NCI-H526 treated with DMSO at 0.1 percent for 48 hours (cell line): ENCODE results near the gene LRIG1.
A peak's percentile ranks its signal among the peaks of the same experiment; 100 is the strongest.

Experiments used
- DNase-seq: peaks from one replicate; lab custom pipeline; 2025; lab: John Stamatoyannopoulos, UW

Gene LRIG1

DNA sequence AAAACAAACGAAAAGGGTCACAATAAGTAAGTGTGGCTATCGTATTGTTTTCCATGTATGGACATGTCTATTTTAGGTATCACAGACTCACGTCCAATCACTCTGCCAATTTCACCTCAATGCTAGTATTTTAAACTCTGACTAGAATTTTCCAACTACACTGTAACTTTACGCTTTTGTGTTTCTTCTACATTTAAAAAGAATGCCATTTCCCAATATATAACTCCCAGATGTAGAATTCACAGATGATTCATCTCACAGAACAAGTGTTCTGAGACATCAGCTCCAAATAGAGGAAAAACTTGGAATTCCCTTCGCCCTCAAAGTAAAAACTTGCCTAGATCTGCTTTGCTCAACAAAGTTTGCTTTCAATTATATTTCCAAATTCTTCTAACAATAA, 14.2 kb downstream of the LRIG1 start:
- DNase-seq: no peak

DNA sequence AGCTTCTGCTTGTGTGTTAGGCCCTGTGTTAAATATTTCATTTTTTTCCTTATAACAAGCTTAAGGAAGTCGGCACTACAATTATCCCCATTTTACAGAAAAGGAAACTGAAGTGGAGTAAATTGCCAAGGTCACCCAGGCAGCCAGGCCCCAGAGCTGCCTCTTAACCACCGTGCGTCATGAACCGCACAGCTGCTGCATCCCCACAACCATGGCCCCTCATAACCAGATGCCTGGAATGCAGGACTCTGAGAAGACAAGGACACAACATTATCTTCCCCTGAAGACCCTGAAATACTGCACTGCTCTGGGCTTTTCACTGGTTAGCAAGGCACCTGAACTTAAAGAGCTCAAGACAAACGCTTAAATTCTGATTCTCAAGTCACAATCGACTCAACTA, 14.6 kb downstream of the LRIG1 start:
- no peak for DNase-seq

DNA sequence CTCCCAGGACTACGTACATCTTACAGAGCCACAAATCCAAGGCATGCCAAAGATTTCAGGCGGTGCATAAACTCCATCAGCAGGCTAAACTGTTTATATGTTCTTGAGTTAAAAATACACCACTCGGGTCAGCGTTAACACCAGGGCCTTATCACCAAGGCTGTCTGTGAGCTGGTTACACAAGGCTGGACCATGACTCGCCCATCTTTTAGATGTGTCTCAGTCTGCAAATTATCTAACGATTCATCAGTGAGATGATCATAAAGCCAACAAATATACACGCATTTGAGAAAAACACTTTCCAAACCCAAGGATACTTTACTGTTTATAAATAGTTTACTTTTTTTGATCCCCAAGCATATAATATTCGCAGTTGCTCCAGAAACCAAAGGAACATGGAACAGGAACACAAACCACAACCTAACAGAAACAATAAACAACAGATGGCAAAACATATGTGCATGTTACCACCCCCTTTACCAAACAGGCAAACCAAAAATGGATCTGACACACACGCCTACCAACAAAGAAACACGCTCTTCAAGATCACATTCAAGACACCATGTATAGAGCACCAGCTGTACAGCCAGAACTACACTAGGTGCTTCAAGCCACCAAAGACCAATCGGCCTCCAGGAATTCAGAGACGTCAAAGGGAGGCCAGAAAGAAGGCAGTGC, 15.4 kb downstream of the LRIG1 start:
- DNase-seq: no peak

DNA sequence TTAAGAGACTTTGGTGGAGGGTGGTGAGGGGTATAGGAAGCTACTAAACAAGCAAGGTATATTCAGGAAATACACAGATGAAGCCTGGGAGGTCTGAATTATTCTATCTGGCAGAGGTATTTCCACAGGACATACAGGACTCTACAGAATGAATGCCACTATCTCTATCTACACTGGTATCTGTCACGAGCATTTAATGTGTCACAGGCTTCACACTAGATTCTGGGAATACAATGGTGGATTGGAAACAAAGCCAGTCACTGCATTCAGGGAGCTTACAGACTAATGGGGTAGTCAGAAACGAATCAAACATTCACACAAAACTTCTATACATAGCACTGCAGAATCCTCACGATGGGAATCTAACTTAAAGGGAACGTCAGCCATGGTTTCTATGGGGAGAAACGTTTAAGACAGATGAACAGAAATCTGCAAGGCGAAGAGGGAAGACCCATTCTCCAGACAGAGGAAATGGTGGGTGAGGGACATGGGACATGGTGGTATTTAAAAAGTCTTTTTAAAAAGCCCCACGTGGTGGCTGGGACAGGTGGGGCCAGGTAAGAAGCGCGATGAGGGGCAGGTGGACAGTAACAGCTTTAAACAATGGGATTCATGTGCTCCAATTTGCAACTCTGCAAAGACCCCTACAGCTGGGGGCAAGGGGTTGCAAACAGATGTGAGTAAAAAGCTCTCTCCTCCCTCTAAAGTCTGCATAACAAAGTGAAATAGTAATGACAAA, 16.5 kb downstream of the LRIG1 start:
- no peak for DNase-seq

DNA sequence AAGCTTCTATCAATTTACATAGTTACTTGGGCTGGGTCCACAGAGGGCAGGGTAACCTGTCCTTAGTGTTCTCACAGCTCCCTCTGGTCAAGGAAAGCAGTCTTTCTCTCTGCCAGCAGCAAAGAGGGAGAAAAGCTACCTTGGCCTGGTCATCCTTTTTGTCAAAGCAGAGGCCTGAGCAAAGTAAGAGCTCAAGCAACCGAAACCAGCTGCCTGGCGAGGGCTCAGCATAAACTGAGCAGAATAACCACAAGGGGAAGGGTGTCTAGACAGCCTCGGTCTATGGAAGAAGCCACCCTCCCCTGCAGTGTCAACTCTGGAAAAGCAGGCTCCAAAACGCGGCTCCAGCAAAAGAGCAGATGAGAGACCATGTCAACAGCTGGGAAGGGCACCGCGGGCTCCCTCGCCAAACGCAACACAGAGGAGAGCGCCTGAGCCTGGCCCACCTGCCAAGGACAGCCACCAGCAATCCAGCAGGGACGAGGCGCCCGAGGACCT, 17.4 kb downstream of the LRIG1 start:
- no peak for DNase-seq

DNA sequence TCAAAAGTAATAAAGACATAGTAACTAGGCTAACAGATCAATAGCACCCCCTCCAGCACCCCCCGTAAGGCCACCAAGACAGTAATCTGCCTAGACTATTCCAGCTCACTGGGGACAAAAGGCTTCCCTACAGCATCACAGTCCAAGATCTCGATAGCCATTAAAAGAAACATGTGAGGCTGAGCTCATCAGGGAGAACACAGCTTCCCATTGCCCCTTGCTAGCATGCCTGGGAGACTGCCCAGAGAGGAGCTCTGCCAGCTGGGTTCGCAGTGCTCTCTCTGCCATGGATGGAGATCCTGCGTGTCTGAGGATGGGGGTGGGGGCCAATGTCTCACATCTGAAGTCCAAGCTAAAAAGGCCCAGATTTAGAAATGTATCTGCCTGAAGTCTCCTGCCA, 17.8 kb downstream of the LRIG1 start:
- DNase-seq: no peak

DNA sequence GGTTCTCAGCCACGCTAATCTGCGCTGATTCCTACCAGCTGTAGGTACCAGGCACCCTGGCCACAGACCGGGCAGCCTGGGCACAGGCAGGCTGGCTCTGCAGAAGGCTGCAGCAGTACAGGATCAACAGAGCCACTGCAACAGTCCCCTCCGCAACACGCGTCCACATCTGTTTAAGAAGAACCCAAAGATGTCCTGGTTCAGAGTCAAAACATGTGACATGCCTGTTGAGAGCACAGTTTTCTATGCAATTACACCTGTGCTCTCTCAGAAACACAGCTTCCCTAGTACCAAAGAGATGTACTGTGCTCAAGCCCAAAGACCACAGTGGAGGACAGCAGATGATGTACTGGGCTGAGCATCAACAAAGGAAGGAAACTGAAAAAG, 18.8 kb downstream of the LRIG1 start:
- no peak for DNase-seq

DNA sequence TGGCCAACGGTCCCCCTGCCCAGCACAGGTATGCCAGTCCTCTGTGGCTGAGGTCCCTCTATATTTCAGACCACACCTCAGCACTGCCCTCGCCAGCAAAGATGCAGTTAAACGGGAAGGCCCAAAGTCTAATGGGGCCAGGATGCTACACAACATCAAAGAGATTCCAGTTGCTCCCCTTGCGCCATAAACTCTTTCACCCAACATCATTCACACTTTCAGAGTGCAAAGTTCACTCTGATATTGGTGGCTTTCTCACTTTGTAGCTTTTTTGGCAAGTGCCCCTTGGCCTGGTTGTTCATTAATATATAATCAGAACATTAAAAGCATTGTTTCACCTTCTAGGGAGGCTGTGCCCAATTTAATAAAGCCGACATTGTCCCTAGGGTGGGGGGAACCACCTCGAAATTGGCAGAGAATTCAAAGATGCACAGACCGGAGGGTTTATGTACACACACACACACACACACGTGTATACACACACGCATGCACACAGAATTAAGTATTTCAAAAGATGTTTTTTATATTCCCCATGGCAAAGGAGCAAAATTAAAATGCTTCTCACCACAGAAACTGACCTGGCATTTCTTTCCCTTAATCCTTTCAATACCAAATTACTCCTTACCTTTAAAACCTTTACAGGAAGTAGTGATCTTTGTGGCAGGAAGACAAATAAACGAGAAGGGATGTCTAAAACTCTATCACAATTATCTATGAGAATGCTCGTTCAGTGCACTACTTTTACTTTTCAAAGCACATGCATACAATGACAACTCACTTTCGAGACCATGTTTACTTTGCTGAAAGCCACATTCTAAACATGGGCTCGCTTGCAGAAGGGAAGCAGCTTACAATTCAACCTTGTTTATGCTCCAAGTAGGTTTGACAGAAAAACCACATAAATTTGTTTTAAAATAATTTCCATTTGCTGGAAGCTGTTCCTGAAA, 19.5 kb downstream of the LRIG1 start:
- DNase-seq: peak; percentile 45

DNA sequence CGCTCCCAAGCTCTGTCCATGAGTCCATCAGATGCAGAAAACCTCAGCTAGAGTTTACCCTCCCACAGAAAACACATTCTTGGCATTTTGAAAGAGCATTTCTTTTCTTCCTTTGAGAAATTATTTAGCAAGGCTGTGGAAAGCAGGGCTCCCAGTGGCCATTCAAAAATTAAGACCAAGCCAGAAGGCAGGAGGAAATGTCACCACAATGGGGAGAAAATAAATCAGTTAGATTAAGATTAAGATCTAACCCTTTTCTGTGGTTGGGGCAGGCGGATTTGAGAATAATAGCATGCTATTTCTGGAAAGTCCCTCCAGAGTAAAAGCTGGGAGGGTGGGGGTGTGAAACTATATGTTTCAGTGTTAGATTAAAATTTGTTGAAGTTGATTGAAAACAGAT, 20.2 kb downstream of the LRIG1 start:
- no peak for DNase-seq

DNA sequence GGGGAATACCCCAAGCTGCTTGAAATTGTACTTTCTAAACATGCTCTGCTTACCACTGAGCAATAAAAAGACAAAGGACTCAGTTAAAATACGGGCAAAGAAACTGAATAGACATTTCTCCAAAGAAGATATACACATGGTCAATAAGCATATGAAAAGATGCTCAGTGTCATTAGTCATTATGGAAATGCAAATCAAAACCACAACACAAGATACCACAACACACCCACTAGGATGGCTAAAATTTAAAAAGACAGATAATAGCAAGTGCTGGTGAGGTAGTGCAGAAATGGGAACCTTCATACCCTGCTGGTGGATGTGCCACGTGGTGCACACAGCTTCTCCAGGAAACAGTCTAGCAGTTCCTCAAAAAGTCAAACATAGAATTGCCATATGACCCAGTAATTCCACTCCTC, 21.3 kb downstream of the LRIG1 start:
- no peak for DNase-seq

DNA sequence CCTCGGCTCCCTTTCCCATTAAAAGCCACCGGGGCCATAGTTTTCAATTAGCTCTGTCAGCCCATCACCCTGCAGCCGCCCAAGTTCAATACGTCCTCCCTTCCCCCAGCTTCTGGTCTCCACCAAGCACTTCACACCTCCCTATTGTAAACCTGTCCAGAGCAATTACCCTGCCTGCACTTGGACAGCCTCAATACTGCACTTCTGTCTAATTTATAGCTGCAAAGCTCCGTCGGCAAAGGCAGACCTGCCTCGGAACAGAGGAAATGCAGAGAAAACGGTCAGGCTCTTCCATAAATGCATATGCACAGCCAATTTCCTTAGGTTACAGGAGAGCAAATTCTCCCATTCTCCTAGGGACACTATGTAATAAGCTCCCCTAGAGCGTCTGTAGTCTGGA, 21.9 kb downstream of the LRIG1 start:
- DNase-seq: no peak

DNA sequence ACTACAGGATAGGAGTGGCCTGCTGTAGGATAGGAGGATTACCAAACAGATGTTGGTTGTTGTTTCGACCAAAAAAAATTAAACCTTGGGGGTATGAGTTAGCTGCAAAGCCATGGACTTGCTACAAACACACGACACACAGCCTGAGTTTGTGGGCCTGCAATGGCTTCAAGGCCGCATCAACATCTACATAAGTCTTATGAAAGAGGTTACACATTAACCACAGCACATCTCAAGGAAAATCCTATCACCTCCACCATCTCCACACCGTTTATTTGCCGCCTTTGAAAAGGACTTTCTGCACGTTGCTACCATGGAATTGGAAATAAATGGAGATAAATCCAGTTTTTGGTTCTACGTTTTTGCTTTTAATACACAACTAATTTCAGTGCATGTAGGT, 23.0 kb downstream of the LRIG1 start:
- no peak for DNase-seq

DNA sequence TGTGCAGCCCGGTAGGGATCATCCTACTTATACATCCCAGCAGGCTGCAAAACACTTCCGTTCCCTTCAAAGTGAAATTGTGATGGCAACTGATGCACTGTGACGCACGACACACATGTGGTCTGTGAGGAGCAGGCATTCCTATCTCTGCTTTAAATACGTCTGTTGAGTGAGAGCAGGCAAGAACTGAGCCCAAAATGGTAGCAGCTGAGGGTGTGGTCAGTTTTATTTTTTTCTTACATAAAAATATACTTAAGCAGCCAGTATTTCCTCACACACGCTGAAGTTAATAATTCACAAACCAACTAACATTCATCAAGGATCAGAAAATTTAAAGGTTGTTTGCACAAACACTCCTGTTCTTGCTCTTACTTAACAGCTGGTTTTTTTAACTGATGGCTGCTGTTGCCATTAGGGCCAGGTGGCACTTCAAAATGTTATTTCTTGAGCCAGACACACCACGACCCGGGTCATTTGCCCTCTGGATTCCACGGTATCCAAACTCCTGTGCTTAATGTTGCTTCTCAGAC, 23.9 kb downstream of the LRIG1 start:
- peak; percentile 30 for DNase-seq

DNA sequence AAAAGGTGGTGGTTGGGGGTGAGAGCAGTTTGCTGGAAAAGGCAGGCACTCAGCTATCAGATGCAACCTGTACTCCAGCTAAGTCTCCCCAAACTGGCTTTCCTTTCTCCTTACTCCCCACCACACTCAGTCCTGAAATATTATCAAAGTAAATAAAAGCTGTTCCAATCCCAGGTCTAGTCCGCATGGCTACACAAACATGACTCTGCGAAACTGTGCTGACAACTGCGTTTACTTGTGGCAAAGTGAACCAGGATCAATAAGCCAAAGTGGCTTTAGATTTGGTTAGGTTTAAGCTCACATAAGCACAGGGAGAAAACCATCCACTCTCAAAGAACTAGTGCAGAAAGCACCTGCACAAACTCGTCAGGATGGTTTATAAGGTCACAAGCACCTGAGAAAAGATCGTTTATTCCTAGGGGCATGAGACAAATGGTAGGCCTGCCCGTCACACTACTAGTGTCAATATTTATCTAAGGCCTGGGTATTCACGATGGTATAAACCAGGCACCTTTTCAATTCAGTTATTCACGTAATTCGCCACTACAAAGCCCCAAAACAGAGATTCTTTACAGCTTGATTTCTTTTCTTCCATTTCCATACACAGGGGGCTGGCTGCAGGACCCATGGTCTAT, 25.3 kb downstream of the LRIG1 start:
- DNase-seq: peak; percentile 89

DNA sequence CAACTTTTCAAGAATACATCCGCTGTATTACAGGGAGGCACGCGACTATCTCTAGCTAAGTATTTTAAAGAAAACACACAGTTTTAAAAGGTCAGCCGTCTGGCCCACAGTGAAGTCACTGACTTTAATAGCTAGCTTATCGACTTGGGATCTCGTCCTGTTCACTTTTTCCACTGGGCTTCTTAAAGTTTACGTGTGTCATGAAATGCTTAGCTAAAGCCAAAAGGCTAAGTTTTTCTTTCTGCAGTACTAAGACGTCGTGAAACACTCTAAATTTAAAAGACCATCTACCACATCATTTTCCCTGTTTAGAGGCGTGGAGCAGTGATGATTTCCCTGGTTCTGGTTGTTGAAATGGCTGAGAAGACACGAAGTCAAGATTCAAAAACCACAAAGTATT, 27.1 kb downstream of the LRIG1 start:
- DNase-seq: no peak

DNA sequence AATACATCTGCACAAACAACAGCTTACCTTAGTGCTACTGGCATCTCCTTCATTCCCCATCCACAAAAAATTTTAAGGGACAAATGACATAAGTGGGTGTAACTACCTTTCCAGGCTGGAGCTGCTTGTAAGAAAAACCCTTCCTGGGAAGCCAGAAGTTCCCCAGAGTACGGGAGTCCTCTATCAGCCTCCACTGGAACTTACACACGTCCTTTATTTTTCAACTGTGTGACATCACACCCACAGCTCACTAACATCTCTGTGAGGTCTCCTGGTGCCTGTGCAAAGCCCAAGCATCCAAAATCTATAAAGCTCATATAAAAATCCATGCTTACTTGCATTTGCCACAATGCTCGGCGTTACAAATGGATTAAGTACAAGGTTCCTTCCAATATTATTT, 27.6 kb downstream of the LRIG1 start:
- DNase-seq: no peak

DNA sequence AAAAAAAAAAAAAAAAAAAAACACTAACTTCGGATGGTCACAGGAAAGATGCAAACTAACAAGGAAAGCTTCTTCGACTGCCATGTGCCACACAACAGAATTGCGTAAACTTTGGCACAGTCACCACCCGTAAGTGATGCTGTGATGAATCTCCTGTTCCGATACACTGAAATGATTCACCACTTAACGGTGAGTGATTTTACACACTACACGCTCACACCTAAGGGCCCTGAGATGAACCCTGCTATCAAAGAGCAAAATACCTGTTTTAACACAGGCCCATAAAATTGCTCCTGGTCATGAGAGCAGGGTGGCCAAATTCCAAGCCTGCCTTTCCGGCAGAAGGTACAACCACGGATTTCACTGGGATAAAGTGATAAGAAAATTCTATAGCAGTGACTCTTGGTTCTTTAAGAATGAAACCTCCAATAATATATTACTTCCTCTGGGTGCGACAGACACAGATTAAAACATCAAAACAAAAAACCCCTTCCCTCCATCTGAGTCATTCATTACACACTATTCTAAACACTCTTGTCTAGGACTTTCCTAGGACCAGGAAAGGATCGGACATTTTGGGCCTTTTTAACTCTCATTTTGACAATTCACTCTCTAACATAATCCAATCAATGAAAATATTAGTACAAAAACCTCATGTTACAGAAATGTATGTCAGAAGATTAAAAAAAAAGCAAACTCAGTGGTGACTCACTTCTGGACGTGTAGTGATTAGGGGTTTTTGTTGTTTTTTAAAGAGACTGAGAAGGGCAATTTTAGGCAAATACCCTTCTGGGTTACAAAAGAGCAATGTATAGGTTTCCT, 28.3 kb downstream of the LRIG1 start:
- DNase-seq: no peak

DNA sequence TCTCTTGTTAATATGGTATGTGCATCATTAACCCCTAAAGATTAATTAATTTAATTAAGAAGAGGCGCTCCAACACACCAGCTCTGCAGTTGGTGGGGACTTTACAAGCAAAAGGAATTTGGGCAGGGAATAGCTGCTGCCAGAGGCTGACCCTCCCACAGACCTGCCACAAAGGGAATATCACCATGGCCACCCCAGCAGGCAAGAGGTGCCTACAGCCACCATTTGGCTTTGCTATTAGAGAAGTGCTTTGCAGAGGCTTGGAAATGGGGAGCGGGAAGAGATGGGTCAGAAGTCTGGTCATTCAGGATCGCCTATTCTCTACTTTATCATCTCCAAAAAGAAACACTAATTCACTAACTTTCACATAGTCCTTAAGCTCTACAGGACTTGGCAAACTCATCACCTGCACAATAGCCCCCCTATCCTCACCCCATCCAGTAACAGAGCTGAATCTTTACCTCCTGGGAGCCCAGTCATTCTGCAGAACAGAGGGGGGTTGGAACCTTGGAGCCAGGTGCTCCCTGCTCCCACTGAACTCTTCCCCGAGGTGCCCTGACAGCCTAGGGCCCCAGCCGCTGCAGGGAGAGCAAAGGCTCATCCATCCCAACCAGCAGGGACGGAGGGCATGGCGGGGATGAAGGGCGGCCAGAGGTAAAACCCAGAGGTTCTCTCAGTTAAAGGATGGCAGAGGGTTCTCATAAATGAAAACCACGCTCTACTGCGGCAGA, 29.7 kb downstream of the LRIG1 start:
- DNase-seq: no peak

DNA sequence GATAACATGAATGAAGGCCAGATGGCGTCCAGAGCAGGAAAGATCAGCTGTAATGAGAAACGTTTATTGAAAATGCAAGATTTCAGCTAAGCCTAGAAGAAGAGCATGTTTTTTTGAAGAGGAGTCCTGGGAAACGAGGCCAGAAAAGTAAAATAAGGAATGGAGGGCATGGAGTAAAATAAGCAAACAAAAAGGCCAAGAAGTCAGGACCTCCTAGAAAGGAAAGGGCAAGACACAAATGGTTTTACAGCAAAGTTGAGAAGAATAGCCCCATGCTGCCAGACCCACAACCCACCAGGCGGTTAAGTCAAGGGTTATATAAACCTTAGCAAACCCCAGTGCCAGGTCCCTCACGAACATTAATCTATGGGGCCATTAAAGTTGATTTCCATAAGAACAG, 30.5 kb downstream of the LRIG1 start:
- peak; percentile 31 for DNase-seq

DNA sequence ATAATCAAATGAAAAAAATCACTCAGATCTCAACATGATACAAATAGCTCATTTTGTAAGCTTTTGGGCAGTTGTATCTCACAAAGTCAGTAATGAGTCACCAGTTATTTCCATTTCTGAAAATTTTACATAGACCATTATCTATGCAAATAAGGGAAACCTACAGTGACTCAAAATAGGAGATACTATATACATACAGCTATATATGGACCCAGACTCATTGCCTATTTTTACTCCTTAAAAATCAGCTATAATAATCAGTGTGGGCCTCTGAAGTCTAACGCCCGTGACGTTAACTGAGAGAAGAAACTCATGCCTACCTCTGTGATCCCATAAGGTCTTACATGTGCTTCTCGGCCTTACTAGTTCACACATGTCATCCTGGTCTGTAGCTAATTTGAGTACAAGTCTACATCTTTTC, 31.6 kb downstream of the LRIG1 start:
- DNase-seq: peak; percentile 71
